Ovary (tissue), 9 donors: ENCODE data around the gene TCL1A. TPM values are rescaled to one million over a fixed set of nuclear protein-coding genes. Genes with fewer than 3 reads are reported as not detected.

Experiments used
- DNase-seq, 5 donors: peaks; one replicate each; pipeline ENCODE4 v3.0.0-alpha.2; 2019 to 2020
- H3K27ac ChIP-seq, 2 donors: fragments of 200-600 bp; one replicate each; pipeline versions ENCODE4 v1.5.1 to v1.8.0; 2019 to 2022
- H3K27me3 ChIP-seq: fragments of 200-600 bp; one replicate; pipeline ENCODE4 v1.8.0; 2022
- H3K36me3 ChIP-seq: fragments of 200-600 bp; sonication (generic); one replicate; pipeline ENCODE4 v1.5.1; 2019
- H3K4me1 ChIP-seq: one replicate; pipeline ENCODE4 v1.8.1; 2013; ENCODE audit warnings: mild to moderate bottlenecking, moderate library complexity; ENCODE audit not compliant: insufficient read depth
- H3K4me3 ChIP-seq: fragments of 200-600 bp; sonication (generic); one replicate; pipeline ENCODE4 v1.5.1; 2017
- H3K9me3 ChIP-seq, 2 donors: fragments of 200-600 bp in 1 of 2; sonication (generic) in 1 of 2; one replicate each; pipeline versions ENCODE4 v1.5.1 to v1.8.1; 2013 to 2019; ENCODE audit warnings: mild to moderate bottlenecking in 1 of 2, moderate library complexity in 1 of 2
- EP300 ChIP-seq: sonication (generic); formaldehyde crosslinking; IDR thresholded peaks from one replicate; pipeline ENCODE4 v1.6.1; 2017; ENCODE audit warnings: antibody characterized with exemption
- POLR2A ChIP-seq: fragments of 450-650 bp; IDR thresholded peaks from one replicate; pipeline ENCODE4 v1.6.1; 2017; ENCODE audit warnings: antibody characterized with exemption, mild to moderate bottlenecking, moderate library complexity
- WGBS, 3 donors: extraction: QIAGEN DNeasy Blood & Tissue Kit in 1 of 3; methylation state at CpG; one replicate each; pipeline versions ENCODE4 v1.1.5 to v1.1.7; 2013 to 2017; 5-methylcytosine and 5-hydroxymethylcytosine counted together
- intact Hi-C, 4 donors: fragments of 100-400 bp; cut with DNase I; formaldehyde crosslinking; loops; one replicate each; pipeline versions ENCODE4 v1.11.0 to v1.15.1; 2022 to 2023
- polyA plus RNA-seq, 2 donors: library from polyadenylated mRNA; stranded (reverse); fragments of 200-250 nt in 1 of 2; fragments of 350-450 nt in 1 of 2; fragmentation: Illumina TruSeq in 1 of 2; extraction: RNeasy Lipid Tissue Mini Kit (QIAGEN cat#74804) in 1 of 2; gene quantifications; one replicate each; pipeline ENCODE4 v1.2.3, GENCODE V29; 2013 to 2014
- total RNA-seq, 7 donors: library from RNA; depleted of rRNA in 2 of 7; stranded (reverse); fragments of >200 nt in 2 of 7; fragmentation: NEBNext Ultra II Directional in 3 of 7; extraction: Animal tissue kit (Norgen Biotek cat#: 25700) in 3 of 7; gene quantifications; one replicate each; pipeline versions ENCODE4 v1.1.0 to v1.2.4, GENCODE V29; 2016 to 2023
- TF ChIP-seq, protein P1 (sequence below), 3 donors: fragments of 450-650 bp in 2 of 3; fragments of 200-600 bp in 1 of 3; IDR thresholded peaks; one replicate each; pipeline versions ENCODE4 v1.5.1 to v1.8.0; 2016 to 2022; ENCODE audit warnings: antibody characterized with exemption in 3 of 3, mild to moderate bottlenecking in 1 of 3
- donor health status: DM: no; HTN: no; CAD: no; lungs with moderate emphysema.
- donor health status: DM: no; HTN: no; CAD: no.
- donor health status: Bipolar disorder and iron deficiency.
- donor health status: DM: yes; HTN: yes; CAD: no.
- donor health status: DM: no; HTN: no; CAD: no.
- donor health status: DM: yes; HTN: yes; CAD: no.

TCL1A gene
- total and polyA plus RNA-seq, 9 donors = 0.13 to 0.70 TPM; not detected in 7

DNA sequence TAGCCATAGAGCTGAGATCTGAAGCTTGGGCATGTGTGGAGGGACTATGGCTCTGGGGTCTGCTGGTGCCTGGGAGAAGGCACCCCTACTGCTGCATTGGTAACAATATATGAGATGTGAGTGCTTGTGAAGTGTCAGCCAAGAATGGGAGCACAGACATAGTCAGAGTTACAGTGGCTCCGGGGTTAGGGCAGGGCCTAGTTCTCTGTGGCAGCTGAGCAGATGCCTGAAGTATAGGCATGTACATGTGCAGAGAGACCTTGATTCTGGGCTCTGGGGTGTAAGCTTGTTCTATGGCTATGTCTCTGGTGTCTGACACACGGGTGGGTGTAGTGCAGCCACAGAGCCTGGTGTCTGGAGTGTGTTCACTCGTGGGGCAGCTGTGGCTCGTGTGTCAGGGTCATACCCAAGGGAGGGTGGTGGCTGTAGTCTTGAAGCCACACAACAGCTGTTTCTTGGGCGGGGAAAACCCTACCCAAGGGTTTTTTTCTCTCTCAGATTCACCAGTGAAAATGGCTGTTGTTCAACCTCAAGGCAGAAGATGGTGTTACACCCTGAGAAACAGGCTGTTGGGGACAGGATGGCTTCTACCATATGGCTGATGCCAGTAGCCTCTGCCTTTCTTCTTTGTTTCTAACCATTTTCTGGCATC lies 11.9 kb upstream of the TCL1A start:
- Histone ChIP-seq H3K4me3 (no peak overlapping the region), H3K36me3 (no peaks in the 10 kb centered on the region), H3K4me1 (no peaks in the 10 kb centered on the region), H3K9me3 (no peaks in the 10 kb centered on the region), H3K27ac (no peak overlapping the region), H3K27me3 (no peaks in the 10 kb centered on the region)
- DNase-seq = no peak
- intact Hi-C loops = no loop called here
- TF ChIP-seq EP300 (no peak), POLR2A (no peak)
- TF ChIP-seq, protein P1, sequence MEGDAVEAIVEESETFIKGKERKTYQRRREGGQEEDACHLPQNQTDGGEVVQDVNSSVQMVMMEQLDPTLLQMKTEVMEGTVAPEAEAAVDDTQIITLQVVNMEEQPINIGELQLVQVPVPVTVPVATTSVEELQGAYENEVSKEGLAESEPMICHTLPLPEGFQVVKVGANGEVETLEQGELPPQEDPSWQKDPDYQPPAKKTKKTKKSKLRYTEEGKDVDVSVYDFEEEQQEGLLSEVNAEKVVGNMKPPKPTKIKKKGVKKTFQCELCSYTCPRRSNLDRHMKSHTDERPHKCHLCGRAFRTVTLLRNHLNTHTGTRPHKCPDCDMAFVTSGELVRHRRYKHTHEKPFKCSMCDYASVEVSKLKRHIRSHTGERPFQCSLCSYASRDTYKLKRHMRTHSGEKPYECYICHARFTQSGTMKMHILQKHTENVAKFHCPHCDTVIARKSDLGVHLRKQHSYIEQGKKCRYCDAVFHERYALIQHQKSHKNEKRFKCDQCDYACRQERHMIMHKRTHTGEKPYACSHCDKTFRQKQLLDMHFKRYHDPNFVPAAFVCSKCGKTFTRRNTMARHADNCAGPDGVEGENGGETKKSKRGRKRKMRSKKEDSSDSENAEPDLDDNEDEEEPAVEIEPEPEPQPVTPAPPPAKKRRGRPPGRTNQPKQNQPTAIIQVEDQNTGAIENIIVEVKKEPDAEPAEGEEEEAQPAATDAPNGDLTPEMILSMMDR (IDR thresholded peaks at IDR 0.05) = no peak
- 74 to 81% (median 79%) methylated on average over 5 of the region's 5 CpGs for WGBS, 3 donors

DNA sequence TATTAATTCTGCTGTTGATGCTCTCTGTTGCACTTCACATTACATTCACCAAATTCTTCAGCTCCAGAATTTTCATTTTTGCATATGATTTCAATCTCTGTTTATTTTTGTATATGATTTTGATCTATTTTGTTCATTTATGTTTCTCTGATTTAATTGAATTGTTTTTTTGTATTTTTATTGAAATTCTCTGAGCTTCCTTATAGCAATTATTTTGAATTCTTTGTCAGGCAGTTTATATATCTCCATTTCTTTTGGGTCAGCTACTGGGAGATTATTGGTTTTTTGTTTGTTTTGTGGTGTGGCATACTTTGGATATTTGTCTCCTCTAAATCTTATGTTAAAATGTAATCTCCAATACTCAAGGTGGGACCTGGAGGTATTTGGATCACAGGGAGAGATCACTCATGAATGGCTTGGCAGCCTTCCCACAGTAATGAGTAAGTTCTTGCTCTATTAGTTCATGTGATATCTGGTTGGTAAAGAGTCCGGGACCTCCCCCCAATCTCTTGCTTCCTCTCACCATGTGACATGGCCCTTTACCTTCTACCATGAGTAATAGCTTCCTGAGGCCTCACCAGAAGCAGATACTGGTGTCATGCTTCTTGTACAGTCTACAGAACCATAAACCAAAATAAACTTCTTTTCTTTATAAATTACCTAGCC lies 8.7 kb upstream of the TCL1A start:
- intact Hi-C loops = no loop called here
- Histone ChIP-seq H3K36me3 (no peaks in the 10 kb centered on the region), H3K9me3 (no peaks in the 10 kb centered on the region), H3K4me3 (no peak overlapping the region), H3K27me3 (no peaks in the 10 kb centered on the region), H3K4me1 (no peaks in the 10 kb centered on the region), H3K27ac (no peak overlapping the region)
- no peak for DNase-seq
- WGBS, 3 donors = 68 to 90% (median 80%) methylated on average over 1 of the region's 1 CpG
- TF ChIP-seq POLR2A (no peak), EP300 (no peak)
- TF ChIP-seq, protein P1 (IDR thresholded peaks at IDR 0.05) = no peak

DNA sequence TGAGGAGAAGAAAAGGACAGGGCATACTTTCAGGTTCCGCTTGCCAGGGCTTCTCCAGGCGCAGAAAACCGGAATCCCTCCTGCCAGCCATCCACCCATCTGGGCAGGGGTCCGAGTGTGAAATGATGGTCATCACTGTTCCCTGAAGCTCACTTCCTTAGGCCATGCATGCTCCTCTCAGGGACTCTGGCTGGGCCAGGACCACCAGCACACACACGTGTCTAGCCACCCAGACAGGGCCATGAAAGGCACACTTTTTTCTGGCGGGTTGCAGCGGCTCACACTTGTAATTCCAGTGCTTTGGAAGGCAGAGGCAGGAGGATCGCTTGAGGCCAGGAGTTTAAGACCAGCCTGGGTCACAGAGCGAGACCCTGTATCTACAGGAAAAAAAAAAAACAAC lies 1.5 kb downstream of the TCL1A start:
- Histone ChIP-seq H3K9me3 (peaks cover 0 to 4% of the 10 kb centered on the region in 2 donors), H3K4me3 (no peak overlapping the region), H3K4me1 (no peaks in the 10 kb centered on the region), H3K27ac (no peak overlapping the region), H3K36me3 (no peaks in the 10 kb centered on the region), H3K27me3 (no peaks in the 10 kb centered on the region)
- WGBS, 3 donors = 90 to 94% (median 93%) methylated on average over 9 of the region's 9 CpGs
- DNase-seq = no peak
- intact Hi-C loops = no loop called here
- TF ChIP-seq EP300 (no peak), POLR2A (no peak)
- TF ChIP-seq, protein P1 (IDR thresholded peaks at IDR 0.05) = no peak

- TF ChIP-seq POLR2A = no peak
- TF ChIP-seq, protein P1 (IDR thresholded peaks at IDR 0.05) = no peak
- no peak for TF ChIP-seq EP300
- intact Hi-C loops = no loop called here
- WGBS, 3 donors = 59 to 76% (median 63%) methylated on average over 9 of the region's 9 CpGs
- Histone ChIP-seq H3K4me1 (no peaks in the 10 kb centered on the region), H3K9me3 (peaks cover 0 to 4% of the 10 kb centered on the region in 2 donors), H3K36me3 (no peaks in the 10 kb centered on the region), H3K27me3 (no peaks in the 10 kb centered on the region), H3K27ac (no peak overlapping the region), H3K4me3 (no peak overlapping the region)
- DNase-seq = no peak
These were observed 2.3 kb downstream of the TCL1A start for GRCh38 chr14:95711476-95712176.
